ENCODE measurements around the gene UBE2Z. TPM values are rescaled to one million over a fixed set of nuclear protein-coding genes. Genes with fewer than 3 reads are reported as not detected.
A peak's percentile ranks its signal among the peaks of the same experiment; 100 is the strongest.

Gene UBE2Z
- total and polyA plus RNA-seq, 2 experiments from 2014 or later = 85.6 to 124 TPM

- Histone ChIP-seq H3K4me3 (no peak overlapping the region), H3K4me2 (ENCODE audit: unreplicated experiment) (no peak overlapping the region), H3K36me3 (ENCODE audit: low read depth) (no peaks in the 10 kb centered on the region), H3K4me1 (ENCODE audit: insufficient read depth) (no peaks in the 10 kb centered on the region), H3K27me3 (replicated peaks; ENCODE audit: insufficient read depth) (no peaks in the 10 kb centered on the region; the same call in 1 of the 2 replicates), H3K79me2 (ENCODE audit: insufficient read depth) (no peaks in the 10 kb centered on the region), H3K27ac (no peak overlapping the region), H3K9me3 (ENCODE audit: low read depth) (no peaks in the 10 kb centered on the region), H3K9ac (no peak overlapping the region), H3F3A (ENCODE audit: insufficient read depth) (peaks cover 9% of the 10 kb centered on the region; the same call in 1 of the 2 replicates), H2AFZ (no peak overlapping the region), H4K20me1 (ENCODE audit: insufficient read depth) (no peaks in the 10 kb centered on the region), H3K9me2 (ENCODE audit: insufficient read depth) (no peaks in the 10 kb centered on the region)
- in situ Hi-C loops (cut with MboI) = loop anchor here (10.0 kb wide), 1 partner anchor 198 kb away; no protein-coding TSS in a partner anchor
- TF ChIP-seq EZH2phosphoT487 (IDR thresholded peaks at IDR 0.05; ENCODE audit: insufficient read depth, low read depth) (no peak), EZH2 (IDR thresholded peaks at IDR 0.05; ENCODE audit: insufficient read depth, poor library complexity, severe bottlenecking) (no peak)
- DNase-seq = no peak
- WGBS, 2 experiments (ENCODE audit: low coverage in 1 of 2, low lambda C conversion rate in 2 of 2, missing lambda C conversion rate in 2 of 2) = 50 to 54% methylated on average over 1 of the region's 1 CpG
These were observed 35.0 kb upstream of the UBE2Z start for GRCh38 chr17:48873209-48873608.

GRCh38 chr17:48873696-48874443, 34.3 kb upstream of the UBE2Z start:
- H3K36me3 ChIP-seq (ENCODE audit: low read depth) = no peaks in the 10 kb centered on the region
- no peak overlapping the region for H3K4me2 ChIP-seq (ENCODE audit: unreplicated experiment)
- H3K9me3 ChIP-seq (ENCODE audit: low read depth) = no peaks in the 10 kb centered on the region
- no peak overlapping the region for H3K9ac ChIP-seq
- DNase-seq = no peak
- no peaks in the 10 kb centered on the region for H3K4me1 ChIP-seq (ENCODE audit: insufficient read depth)
- H3K9me2 ChIP-seq (ENCODE audit: insufficient read depth) = no peaks in the 10 kb centered on the region
- H3F3A ChIP-seq (ENCODE audit: insufficient read depth) = 0 out of 2 replicates have a peak, but pooled peaks cover 2% of the 10 kb centered on the region
- in situ Hi-C loops (cut with MboI) = loop anchor here (10.0 kb wide), 1 partner anchor 199 kb away; no protein-coding TSS in a partner anchor
- H3K27ac ChIP-seq = no peak overlapping the region
- no peaks in the 10 kb centered on the region for H4K20me1 ChIP-seq (ENCODE audit: insufficient read depth)
- no peaks in the 10 kb centered on the region; the same call in 1 of the 2 replicates for H3K27me3 ChIP-seq (replicated peaks; ENCODE audit: insufficient read depth)
- H3K79me2 ChIP-seq (ENCODE audit: insufficient read depth) = no peaks in the 10 kb centered on the region
- WGBS, 2 experiments (ENCODE audit: low coverage in 1 of 2, low lambda C conversion rate in 2 of 2, missing lambda C conversion rate in 2 of 2) = 65 to 72% methylated on average over 5 of the region's 5 CpGs
- no peak overlapping the region for H3K4me3 ChIP-seq
- H2AFZ ChIP-seq = no peak overlapping the region
- TF ChIP-seq EZH2phosphoT487 (IDR thresholded peaks at IDR 0.05; ENCODE audit: insufficient read depth, low read depth) = no peak
- no peak for TF ChIP-seq EZH2 (IDR thresholded peaks at IDR 0.05; ENCODE audit: insufficient read depth, poor library complexity, severe bottlenecking)

DNA sequence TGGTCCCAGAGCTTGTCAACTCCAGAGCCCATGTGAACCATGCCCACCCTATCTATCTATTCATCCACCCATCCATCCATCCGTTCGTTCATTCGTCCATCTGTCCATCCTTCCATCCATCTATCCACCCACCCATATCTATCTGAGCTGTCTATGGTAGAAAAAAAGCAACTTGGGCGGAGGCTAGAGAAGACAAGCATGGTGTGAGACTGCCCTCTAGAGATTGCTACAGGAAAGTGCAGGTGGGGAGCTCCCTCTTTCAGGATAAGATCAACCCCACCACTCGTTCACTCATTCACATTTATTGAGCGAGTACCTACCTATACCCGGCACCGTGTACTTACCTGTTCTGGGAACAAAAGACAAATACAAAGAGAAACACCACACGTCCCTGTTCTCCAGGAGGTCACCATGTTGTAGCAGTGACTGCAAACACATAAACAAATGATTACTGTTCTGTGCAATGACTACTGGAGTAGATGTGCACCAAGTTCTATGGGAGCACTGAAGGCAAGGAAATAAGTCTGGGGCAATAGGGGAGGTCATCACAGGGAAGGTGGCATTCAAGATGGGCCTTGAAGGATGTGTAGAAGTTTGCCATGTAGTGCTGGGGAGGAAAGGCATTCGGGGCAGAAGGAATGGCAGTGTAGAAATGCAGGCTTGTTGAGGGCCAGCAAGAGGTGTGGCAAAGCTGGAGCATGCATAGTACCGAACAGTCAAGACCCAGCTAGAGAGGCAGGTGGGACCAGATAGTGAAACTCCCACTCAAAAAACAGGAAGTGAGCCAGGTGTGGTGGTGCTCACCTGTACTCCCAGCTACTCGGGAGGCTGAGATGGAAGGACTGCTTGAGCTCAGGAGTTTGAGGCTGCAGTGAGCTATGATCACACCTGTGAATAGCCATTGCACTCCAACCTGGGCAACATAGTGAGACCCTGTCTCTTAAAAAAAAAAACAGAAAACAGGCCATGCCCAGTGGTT, 29.0 kb upstream of the UBE2Z start:
- H3K27ac ChIP-seq = no peak overlapping the region
- 7 to 13% methylated on average over 12 of the region's 12 CpGs for WGBS, 2 experiments (ENCODE audit: low coverage in 1 of 2, low lambda C conversion rate in 2 of 2, missing lambda C conversion rate in 2 of 2)
- TF ChIP-seq EZH2 (IDR thresholded peaks at IDR 0.05; ENCODE audit: insufficient read depth, poor library complexity, severe bottlenecking) (no peak), EZH2phosphoT487 (IDR thresholded peaks at IDR 0.05; ENCODE audit: insufficient read depth, low read depth) (no peak)

DNA sequence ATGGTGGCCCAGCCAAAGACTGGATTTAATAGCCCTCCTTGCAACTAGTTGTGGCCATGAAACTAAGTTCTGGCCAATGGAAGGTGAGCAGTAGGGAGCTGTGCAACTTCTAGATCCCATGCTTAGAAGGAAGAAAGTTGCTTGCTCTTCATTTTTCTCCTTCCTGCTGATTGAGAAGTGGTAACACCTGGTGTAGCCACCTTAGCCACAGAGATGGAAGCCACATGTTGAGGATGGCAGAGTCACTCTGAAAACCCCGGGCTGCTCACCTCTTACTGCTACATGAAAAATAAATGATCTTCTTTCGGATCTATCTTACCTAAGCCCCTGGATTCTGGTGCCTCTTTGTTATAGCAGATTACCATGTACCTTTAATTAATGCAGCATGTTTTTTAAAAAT, 25.9 kb upstream of the UBE2Z start:
- 67 to 79% methylated on average over 2 of the region's 2 CpGs for WGBS, 2 experiments (ENCODE audit: low coverage in 1 of 2, low lambda C conversion rate in 2 of 2, missing lambda C conversion rate in 2 of 2)
- DNase-seq = no peak
- Histone ChIP-seq H3F3A (ENCODE audit: insufficient read depth) (no peaks in the 10 kb centered on the region), H4K20me1 (ENCODE audit: insufficient read depth) (no peaks in the 10 kb centered on the region), H3K79me2 (ENCODE audit: insufficient read depth) (no peaks in the 10 kb centered on the region), H3K27me3 (replicated peaks; ENCODE audit: insufficient read depth) (no peaks in the 10 kb centered on the region; the same call in 1 of the 2 replicates), H3K27ac (no peak overlapping the region), H3K4me2 (ENCODE audit: unreplicated experiment) (no peak overlapping the region), H3K4me3 (no peak overlapping the region), H2AFZ (no peak overlapping the region), H3K9me3 (ENCODE audit: low read depth) (no peaks in the 10 kb centered on the region), H3K9me2 (ENCODE audit: insufficient read depth) (no peaks in the 10 kb centered on the region), H3K36me3 (ENCODE audit: low read depth) (no peaks in the 10 kb centered on the region), H3K9ac (no peak overlapping the region), H3K4me1 (ENCODE audit: insufficient read depth) (no peaks in the 10 kb centered on the region)
- no peak for TF ChIP-seq EZH2 (IDR thresholded peaks at IDR 0.05; ENCODE audit: insufficient read depth, poor library complexity, severe bottlenecking)
- TF ChIP-seq EZH2phosphoT487 (IDR thresholded peaks at IDR 0.05; ENCODE audit: insufficient read depth, low read depth) = no peak
- in situ Hi-C loops (cut with MboI) = loop anchor here (5.0 kb wide), 1 partner anchor 80 kb away; no protein-coding TSS in a partner anchor

More for the DNA sequence above, 29.0 kb upstream of the UBE2Z start:
- Histone ChIP-seq H3K9me2 (ENCODE audit: insufficient read depth) (no peaks in the 10 kb centered on the region), H3F3A (ENCODE audit: insufficient read depth) (no peaks in the 10 kb centered on the region), H3K4me1 (ENCODE audit: insufficient read depth) (no peaks in the 10 kb centered on the region), H3K9ac (no peak overlapping the region), H3K27me3 (replicated peaks; ENCODE audit: insufficient read depth) (no peaks in the 10 kb centered on the region; the same call in 1 of the 2 replicates), H3K9me3 (ENCODE audit: low read depth) (no peaks in the 10 kb centered on the region), H3K79me2 (ENCODE audit: insufficient read depth) (no peaks in the 10 kb centered on the region), H4K20me1 (ENCODE audit: insufficient read depth) (no peaks in the 10 kb centered on the region), H3K36me3 (ENCODE audit: low read depth) (no peaks in the 10 kb centered on the region), H2AFZ (no peak overlapping the region), H3K4me2 (ENCODE audit: unreplicated experiment) (no peak overlapping the region), H3K4me3 (no peak overlapping the region)
- in situ Hi-C loops (cut with MboI) = loop anchor here (10.0 kb wide), 1 partner anchor 204 kb away; no protein-coding TSS in a partner anchor
- DNase-seq = peak; percentile 77
